Measurements from ENCODE around the gene CRTC1.
"Not testable (repeated sequence)": the region's sequence is repeated elsewhere in the genome, so short reads cannot be mapped to it uniquely, and the experiment has no call there.

Gene CRTC1

GRCh38 chr19:18671303-18672043 is 12.0 kb upstream of the CRTC1 start:
- DNase-seq = no peak

GRCh38 chr19:18672044-18672451 is 11.4 kb upstream of the CRTC1 start:
- no peak for DNase-seq

- DNase-seq = peak; percentile 7 to 20
These were observed 10.7 kb upstream of the CRTC1 start for GRCh38 chr19:18672606-18673337.

DNA sequence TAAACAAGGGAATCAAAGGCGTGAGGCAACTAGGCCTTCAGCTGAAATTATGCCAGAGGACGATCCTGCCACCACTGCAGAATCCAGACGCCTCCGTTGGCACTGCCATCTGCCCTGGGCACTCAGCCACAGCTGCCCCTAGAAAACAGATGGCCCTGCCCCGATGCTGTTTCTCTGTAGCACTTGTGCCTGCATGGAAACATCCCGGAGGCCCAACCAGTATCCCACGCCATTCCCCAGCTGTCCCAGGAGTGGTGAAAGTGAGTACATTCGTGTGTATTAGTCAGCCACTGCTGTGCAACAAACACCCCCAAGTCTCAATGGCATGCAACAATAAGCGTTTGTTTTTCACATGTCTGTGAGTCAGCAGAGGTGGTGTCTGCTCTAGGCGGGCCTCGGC is 8.9 kb upstream of the CRTC1 start:
- DNase-seq = no peak

- DNase-seq = peak; percentile 31 to 45
These were observed 7.7 kb upstream of the CRTC1 start for GRCh38 chr19:18675779-18676178.

DNA sequence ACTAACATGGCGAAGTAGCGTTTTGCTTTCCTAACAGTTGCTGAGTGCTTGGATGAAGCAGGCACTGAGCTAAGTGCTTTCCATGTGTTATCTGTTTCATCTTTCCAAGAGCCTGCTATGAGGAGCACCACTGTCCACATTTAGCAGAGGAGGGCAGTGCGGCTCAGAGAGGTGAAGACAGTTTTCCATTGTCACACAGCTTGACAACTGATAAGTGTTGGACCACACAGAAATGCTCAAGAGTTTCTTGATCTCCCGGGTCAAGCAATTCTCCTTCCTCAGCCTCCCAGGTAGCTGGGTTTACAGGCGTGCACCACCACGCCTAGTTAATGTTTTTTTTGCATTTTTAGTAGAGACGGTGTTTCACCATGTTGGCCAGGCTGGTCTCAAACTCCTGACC is 6.8 kb upstream of the CRTC1 start:
- no peak for DNase-seq

DNA sequence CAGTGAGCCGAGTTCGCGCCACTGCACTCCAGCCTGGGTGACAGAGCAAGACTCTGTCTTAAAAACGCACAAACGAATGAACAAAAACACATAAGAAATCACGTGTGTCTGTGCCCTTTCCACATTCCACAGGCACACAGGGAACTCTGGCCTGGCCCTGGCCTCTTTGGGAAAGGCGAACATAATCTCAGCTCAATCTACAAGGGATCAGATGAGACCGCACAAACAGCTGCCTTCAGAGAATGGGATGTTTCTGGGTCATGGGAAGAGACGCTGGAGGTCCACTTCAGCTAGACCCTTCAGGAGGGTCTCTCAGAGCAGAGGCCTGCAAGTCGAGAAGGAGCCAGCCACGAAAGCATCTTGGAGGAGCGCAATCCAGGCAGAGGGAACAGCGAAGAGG is 6.3 kb upstream of the CRTC1 start:
- DNase-seq = no peak

- DNase-seq = not testable (repeated sequence)
These were observed 3.3 kb upstream of the CRTC1 start for GRCh38 chr19:18680148-18680547.

GRCh38 chr19:18682807-18683108 is 722 bp upstream of the CRTC1 start:
- DNase-seq = no peak

GRCh38 chr19:18683958-18684641 is 620 bp downstream of the CRTC1 start:
- DNase-seq = no peak

DNA sequence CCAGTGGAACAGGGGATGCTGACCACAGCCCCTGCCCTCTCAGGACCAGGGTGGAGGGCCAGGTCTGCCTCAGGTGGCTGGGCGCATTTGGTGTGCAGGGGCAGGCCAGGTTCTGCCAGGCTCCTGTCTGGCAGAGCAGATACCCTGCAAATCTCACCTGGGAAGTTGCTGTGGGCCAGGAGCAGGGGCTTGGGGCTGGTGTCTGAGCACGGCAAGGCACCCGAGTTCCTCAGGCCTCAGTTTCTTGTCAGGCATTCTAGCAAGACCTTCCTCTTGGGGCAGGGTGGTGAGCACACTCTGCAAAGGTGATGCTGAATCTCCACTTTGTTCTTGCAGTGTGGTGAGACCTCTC is 1.1 kb downstream of the CRTC1 start:
- no peak for DNase-seq

- no peak for DNase-seq
These were observed 2.2 kb downstream of the CRTC1 start for GRCh38 chr19:18685597-18686190.

DNA sequence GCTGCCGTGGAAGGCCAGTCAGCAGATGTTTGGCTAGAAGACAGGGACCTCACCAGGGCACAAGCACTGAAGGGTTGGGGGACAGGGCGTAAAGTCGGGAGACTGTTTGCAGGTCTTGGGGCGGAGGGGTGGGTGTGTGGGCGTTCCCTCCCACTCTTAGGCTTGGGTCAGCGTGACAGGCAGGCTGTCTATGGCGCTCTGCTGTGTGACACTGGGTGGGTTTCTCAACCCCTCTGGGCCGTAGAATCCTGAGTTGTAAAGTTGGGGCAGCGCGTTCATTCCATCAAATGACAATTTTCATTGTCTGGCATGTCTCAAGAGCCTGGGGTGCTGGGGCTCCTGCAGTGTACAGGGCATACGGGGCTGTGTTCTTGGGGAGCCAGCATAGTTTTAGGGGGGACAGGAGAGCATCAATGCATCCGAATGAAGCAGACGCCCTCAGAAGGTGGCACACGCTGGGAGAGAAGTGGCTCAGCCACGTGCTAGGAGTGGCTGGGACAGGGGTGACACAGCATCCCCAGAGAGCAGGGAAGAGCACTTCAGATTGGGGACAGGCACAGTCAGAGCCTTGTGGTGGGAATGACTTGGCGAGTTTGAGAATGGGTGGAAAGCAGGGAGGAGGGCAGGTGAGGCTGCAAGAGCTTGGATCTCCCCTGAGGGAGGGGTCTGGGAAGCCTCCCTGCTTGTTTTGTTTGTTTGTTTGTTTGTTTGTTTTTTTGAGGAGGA is 4.4 kb downstream of the CRTC1 start:
- DNase-seq = no peak

DNA sequence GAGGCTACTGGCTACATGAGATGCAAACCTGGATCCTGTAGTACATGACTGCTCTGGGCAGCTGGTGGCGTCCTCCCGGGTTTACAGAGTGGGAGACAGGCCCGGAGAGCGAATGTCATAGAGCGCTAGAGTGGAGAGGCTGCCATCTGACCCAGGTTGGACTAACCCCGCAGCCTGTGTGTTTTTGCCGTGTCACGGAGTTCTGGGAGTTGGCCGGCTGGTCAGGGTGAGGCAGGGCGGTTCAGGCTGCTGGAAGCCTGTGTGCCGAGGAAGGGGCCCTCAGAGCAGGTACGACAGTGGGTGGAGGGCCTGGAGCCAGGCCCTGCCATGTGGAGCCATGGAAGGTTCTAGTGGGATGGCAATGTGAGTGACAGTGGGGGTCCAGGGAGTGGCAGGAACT is 12.5 kb downstream of the CRTC1 start:
- DNase-seq = no peak

GRCh38 chr19:18697680-18698079 is 14.2 kb downstream of the CRTC1 start:
- no peak for DNase-seq

- no peak for DNase-seq
These were observed 15.1 kb downstream of the CRTC1 start for GRCh38 chr19:18698321-18699167.

GRCh38 chr19:18699403-18700054 is 16.0 kb downstream of the CRTC1 start:
- no peak for DNase-seq

- DNase-seq = peak in 1 of 2 experiments; percentile 21
These were observed 17.2 kb downstream of the CRTC1 start for GRCh38 chr19:18700501-18701249.

GRCh38 chr19:18701250-18701608 is 17.7 kb downstream of the CRTC1 start:
- DNase-seq = no peak

DNA sequence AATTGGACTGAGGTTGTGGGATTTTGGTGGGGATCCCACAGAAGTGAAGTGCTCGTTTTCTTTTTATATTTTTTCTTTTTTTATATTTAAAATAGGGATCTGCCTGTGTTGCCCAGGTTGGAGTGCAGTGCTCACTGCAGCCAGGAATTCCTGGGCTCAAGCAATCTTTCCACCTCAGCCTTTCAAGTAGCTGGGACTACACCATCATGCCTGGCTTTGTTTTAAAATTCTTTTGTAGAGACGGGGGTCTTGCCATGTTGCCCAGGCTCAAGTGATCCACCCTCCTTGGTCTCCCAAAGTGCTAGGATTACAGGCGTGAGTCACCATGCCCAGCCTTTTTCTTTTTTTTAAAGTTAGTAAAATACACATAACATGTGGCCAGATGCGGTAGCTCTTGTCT is 20.6 kb downstream of the CRTC1 start:
- DNase-seq = no peak

GRCh38 chr19:18704971-18705370 is 21.5 kb downstream of the CRTC1 start:
- DNase-seq = no peak
